ENCODE results near the gene RUNX2.

DNA sequence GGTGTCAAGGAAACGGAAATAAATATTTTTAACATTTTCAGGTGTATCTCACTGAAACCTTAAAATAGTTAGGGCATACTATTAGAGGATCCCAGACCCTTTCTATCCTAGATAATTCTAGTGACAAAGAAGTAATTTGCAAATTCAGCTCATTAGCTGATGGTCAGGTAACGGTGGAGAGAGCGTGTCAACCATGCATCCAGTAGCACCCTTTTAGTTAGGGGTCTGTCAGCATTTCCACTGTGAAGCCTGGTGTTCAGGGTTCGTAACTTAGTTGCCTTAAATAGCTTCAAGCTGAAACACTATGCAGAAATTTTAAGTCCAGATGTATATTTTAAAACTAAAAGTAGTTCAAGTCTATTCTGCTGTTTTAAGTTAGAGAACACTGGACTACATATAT is 98.1 kb downstream of the RUNX2 start:
- TF ChIP-seq, protein P1, sequence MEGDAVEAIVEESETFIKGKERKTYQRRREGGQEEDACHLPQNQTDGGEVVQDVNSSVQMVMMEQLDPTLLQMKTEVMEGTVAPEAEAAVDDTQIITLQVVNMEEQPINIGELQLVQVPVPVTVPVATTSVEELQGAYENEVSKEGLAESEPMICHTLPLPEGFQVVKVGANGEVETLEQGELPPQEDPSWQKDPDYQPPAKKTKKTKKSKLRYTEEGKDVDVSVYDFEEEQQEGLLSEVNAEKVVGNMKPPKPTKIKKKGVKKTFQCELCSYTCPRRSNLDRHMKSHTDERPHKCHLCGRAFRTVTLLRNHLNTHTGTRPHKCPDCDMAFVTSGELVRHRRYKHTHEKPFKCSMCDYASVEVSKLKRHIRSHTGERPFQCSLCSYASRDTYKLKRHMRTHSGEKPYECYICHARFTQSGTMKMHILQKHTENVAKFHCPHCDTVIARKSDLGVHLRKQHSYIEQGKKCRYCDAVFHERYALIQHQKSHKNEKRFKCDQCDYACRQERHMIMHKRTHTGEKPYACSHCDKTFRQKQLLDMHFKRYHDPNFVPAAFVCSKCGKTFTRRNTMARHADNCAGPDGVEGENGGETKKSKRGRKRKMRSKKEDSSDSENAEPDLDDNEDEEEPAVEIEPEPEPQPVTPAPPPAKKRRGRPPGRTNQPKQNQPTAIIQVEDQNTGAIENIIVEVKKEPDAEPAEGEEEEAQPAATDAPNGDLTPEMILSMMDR (IDR thresholded peaks at IDR 0.05), result no peak
- TF ChIP-seq POLR2A (IDR thresholded peaks at IDR 0.05), result no peak

All from uterus (tissue), 2 donors.